GM19043 (cell line): ENCODE data around the gene OLFM4.
A peak's percentile ranks its signal among the peaks of the same experiment; 100 is the strongest.

Source experiments
- ATAC-seq: cut with Tn5 transposase; IDR thresholded peaks from one replicate; pipeline ENCODE4 v1.9.1; 2021; ENCODE audit warnings: low read depth; ENCODE audit not compliant: unreplicated experiment

OLFM4 gene

DNA sequence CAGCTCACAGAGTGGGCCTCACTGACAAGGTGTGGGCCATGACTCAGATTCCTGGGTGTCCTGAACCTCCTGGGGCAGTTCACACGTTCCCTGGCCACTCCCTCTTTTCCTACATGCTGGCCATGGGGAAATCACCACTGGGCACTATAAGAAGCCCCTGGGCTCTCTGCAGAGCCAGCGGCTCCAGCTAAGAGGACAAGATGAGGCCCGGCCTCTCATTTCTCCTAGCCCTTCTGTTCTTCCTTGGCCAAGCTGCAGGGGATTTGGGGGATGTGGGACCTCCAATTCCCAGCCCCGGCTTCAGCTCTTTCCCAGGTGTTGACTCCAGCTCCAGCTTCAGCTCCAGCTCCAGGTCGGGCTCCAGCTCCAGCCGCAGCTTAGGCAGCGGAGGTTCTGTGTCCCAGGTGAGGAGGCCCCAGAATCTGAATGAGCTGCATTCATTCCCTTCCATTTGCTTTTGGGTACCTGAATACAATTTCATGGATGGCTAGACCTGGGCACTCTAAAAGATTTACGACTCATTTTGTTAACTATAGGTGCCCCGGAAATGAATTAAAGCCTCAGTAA is at the start of gene OLFM4:
Gene OLFM4, plus strand, starts transcription at position 177 of the 567 bp plus-strand sequence. Its CDS starts 24 bp downstream, at position 201.
- no peak for ATAC-seq

GRCh38 chr13:52978989-52979388 is 49.6 kb upstream of the OLFM4 start:
- ATAC-seq: no peak

DNA sequence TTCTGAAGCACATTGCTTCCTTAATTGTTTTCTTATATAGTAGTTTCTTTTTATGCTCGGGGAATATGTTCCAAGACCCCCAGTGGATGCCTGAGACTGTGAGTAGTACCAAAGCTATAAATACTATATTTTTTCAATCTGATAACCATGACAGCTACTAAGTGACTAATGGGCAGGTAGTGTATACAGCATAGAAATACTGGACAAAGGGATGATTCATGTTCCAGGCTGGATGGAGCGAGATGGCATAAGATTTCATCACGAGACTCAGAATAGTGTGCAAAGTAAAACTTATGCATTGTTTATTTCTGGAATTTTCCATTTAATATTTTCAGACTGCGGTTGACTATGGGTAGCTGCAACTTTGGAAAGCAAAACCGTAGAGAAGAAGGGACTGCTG is 47.9 kb upstream of the OLFM4 start:
- ATAC-seq: no peak

- ATAC-seq: no peak
These were observed 44.8 kb upstream of the OLFM4 start for GRCh38 chr13:52983836-52984235.

- no peak for ATAC-seq
These were observed 43.7 kb upstream of the OLFM4 start for GRCh38 chr13:52984881-52985363.

GRCh38 chr13:52991344-52992020 is 37.1 kb upstream of the OLFM4 start:
- ATAC-seq: no peak

DNA sequence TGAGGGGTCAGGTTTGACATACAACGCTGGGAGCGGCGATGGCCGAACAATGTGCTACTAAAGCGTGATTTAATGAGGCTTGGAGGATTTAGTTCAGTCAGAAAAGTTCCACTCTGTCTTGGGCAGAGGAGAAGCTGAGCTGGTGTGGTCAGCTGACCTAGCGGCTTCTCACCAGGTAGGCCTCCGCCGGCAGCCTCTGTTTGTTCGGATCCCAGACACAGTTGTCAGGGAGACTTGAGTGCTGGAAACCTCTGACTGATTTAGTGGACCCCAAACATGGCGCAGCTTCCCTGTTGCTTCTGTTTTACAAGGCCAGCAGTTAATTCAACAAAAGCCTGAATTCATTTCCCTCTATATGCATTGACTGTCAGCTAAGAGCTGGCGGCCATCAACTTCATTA is 36.5 kb upstream of the OLFM4 start:
- no peak for ATAC-seq

- no peak for ATAC-seq
These were observed 34.6 kb upstream of the OLFM4 start for GRCh38 chr13:52994051-52994450.

DNA sequence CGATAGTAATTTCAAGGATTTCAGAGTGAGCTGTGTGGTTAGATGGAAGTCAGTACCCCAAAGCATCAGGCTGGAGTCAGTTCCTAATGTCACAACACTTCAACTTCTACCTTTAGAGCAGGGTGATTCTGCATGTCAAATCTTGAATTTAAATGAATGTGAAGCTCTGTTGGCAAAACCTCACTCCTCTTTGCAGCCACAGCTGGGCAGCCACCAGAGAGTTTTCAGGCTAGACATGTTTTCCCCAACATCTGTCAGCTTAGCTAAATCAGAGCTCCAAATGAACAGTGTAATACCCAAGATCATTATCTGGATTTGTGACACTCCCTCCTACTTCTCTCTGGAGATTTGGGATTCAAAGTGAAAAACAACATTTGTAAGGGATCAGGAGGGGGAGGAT is 33.7 kb upstream of the OLFM4 start:
- ATAC-seq: no peak

DNA sequence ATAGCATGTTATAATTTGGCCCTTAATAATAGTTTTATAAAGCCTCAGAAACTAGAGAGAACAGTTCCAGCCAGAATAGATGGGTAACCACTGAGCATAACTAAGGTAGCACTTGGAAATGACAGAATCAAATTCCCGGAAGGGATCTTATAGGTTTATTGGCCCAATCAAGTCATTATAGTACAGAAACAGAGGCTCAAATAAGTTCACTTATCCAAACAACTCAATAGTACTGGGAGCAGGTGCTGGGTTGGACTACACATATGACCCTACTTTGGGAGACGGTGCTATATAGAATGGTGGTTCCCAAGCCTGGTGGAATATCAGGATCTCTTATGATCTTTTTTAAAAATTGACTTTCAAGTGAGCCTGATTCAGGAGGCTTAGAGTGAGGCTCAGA is 32.7 kb upstream of the OLFM4 start:
- ATAC-seq: no peak

GRCh38 chr13:52997951-52998876 is 30.4 kb upstream of the OLFM4 start:
- no peak for ATAC-seq

DNA sequence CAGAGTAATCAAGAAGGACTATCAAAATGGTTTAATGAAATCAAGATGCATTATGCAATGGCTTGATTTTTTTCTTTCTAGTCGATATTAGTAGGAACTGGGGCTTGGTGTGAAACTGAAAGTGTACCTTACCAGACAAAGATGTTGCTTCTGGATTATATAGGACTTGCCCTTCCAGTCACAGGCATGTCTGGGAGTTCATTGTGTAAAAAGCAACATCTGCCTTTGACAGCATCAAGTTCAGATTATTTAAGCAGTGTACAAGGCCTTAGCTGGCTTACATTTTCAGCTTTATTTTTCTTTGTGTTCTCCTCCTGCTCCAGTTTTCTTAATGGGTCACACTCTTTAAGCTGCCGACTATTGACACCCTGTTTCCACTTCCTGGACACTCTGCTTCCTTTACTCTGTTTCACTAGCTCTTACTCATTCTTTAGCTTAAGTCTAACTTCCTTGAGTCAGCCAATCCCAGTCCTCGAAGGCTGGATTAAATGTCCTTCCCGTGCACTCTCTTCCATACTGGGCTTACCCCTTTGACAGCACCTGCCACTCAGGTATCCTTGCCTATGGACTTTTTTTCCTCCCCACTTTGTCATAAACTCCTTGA is 29.4 kb upstream of the OLFM4 start:
- no peak for ATAC-seq

GRCh38 chr13:53001444-53002225 is 27.0 kb upstream of the OLFM4 start:
- ATAC-seq: no peak

DNA sequence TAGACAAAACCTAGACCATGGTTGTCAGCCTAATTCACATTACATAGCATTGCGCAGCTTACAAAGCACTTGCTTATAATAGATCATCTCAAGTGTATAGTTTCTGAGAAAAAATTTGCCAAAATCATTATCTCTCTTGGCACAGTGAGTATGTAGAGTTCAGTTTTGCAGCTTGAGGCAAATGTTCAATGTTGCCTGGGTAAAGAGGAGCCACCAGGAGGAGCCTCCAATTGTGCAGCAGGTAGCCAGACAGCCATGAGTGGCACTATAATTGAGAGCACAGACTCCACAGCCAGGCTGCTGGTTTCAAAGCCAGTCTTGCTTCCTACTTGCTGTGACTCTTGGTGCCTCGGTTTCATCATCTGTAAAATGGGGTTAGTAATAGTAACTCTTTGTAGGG is 24.0 kb upstream of the OLFM4 start:
- no peak for ATAC-seq

GRCh38 chr13:53005626-53006025 is 23.0 kb upstream of the OLFM4 start:
- no peak for ATAC-seq

- no peak for ATAC-seq
These were observed 20.7 kb upstream of the OLFM4 start for GRCh38 chr13:53007872-53008271.

GRCh38 chr13:53010374-53011105 is 18.1 kb upstream of the OLFM4 start:
- no peak for ATAC-seq

GRCh38 chr13:53012707-53013106 is 15.9 kb upstream of the OLFM4 start:
- ATAC-seq: peak; percentile 61

DNA sequence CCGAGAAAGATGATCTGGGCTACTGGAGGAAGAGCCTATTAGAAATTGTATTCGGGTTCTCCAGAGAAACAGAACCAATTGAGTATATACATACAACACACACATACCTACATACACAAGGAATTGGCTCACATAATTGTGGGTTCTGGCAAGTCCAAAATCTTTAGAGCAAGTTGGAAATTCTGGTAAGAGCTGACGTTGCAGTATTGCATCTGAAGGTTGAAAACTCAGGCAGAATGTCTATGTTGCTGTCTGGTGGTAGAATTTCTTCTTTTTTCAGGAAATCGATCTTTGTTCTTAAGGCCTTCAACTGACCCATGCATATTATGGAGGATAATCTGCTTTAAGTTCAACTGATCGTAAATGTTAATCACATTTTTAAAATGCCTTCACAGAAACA is 15.5 kb upstream of the OLFM4 start:
- no peak for ATAC-seq
